HepG2 (cell line): ENCODE data around the gene AP3M1.

Source experiments
- JUND ChIP-seq: sonication (generic); formaldehyde crosslinking; IDR thresholded peaks from 2 replicates; pipeline ENCODE4 v1.8.0; 2022; ENCODE audit warnings: mild to moderate bottlenecking, missing genetic modification reagents
- KDM1A ChIP-seq: IDR thresholded peaks from 2 replicates; pipeline ENCODE4 v1.6.1; 2016; ENCODE audit warnings: missing compliant biosample characterization
- KDM5B ChIP-seq: sonication (generic); formaldehyde crosslinking; IDR thresholded peaks from 2 replicates; pipeline ENCODE4 v1.4.0; 2020; ENCODE audit warnings: missing genetic modification reagents, mild to moderate bottlenecking, borderline replicate concordance
- KLF13 ChIP-seq: sonication (generic); formaldehyde crosslinking; IDR thresholded peaks from 2 replicates; pipeline ENCODE4 v1.4.0; 2020; ENCODE audit warnings: mild to moderate bottlenecking, missing genetic modification reagents
- MAFK ChIP-seq, 2 experiments: IDR thresholded peaks in 1 of 2; conservative IDR thresholded peaks in 1 of 2; 2 replicates each; pipeline ENCODE4 v1.6.1; 2011; ENCODE audit warnings: improper control_type of control experiment in 2 of 2, low read length in 2 of 2
- POLR2AphosphoS5 ChIP-seq: IDR thresholded peaks from 2 replicates; pipeline ENCODE4 v1.6.1; 2012; ENCODE audit warnings: low read depth, low read length
- SUZ12 ChIP-seq: fragments of 150-350 bp; IDR thresholded peaks from 2 replicates; pipeline ENCODE4 v1.6.1; 2014; ENCODE audit warnings: low read depth, low read length
- ZNF331 ChIP-seq: sonication (generic); formaldehyde crosslinking; IDR thresholded peaks from 2 replicates; pipeline ENCODE4 v1.4.0; 2020; ENCODE audit warnings: missing genetic modification reagents
- TF ChIP-seq, protein P1 (sequence below): sonication (generic); formaldehyde crosslinking; IDR thresholded peaks from 2 replicates; pipeline ENCODE4 v1.5.0; 2020; ENCODE audit warnings: mild to moderate bottlenecking, missing genetic modification reagents, moderate library complexity

DNA sequence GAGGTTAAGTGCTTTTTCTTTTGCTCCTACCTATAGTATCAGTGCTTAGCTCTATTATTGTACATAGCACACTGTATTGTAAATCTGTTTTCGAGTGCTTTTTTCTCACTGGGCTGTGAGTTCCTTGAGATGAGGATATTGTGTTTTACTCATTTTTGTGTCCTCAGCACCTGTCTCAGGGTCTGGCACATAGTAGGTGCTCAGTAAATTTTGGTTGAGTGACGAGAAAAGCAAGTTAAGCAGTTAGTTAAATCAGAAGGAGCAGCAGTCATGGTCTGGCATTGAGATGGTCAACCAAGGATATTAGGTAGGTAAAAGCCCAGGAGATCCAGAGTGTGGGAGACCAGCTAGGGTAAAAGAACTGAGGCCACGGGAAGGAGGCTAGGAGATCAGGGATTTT, 51.2 kb downstream of the AP3M1 start:
- TF ChIP-seq MAFK (conservative IDR thresholded peaks at IDR 0.05 in 1 of 2, IDR thresholded peaks at IDR 0.05 in 1 of 2; ENCODE audit: low read length in 2 of 2) (no peak), KDM1A (CRISPR knock-in tag) (no peak), POLR2AphosphoS5 (no peak), KDM5B (CRISPR knock-in tag) (no peak), ZNF331 (CRISPR knock-in tag) (no peak), JUND (CRISPR knock-in tag) (no peak), KLF13 (CRISPR knock-in tag) (no peak), SUZ12 (no peak)
- TF ChIP-seq, protein P1, sequence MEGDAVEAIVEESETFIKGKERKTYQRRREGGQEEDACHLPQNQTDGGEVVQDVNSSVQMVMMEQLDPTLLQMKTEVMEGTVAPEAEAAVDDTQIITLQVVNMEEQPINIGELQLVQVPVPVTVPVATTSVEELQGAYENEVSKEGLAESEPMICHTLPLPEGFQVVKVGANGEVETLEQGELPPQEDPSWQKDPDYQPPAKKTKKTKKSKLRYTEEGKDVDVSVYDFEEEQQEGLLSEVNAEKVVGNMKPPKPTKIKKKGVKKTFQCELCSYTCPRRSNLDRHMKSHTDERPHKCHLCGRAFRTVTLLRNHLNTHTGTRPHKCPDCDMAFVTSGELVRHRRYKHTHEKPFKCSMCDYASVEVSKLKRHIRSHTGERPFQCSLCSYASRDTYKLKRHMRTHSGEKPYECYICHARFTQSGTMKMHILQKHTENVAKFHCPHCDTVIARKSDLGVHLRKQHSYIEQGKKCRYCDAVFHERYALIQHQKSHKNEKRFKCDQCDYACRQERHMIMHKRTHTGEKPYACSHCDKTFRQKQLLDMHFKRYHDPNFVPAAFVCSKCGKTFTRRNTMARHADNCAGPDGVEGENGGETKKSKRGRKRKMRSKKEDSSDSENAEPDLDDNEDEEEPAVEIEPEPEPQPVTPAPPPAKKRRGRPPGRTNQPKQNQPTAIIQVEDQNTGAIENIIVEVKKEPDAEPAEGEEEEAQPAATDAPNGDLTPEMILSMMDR, result no peak
